Fibroblast of the conjunctiva (primary cell): ENCODE results near the gene MTUS2.
"Not testable (repeated sequence)": the region's sequence is repeated elsewhere in the genome, so short reads cannot be mapped to it uniquely, and the experiment has no call there.

Experiments used
- DNase-seq: peaks from one replicate; pipeline ENCODE4 v3.0.0-alpha.2; 2010; ENCODE audit warnings: low read depth

MTUS2 gene

GRCh38 chr13:28958441-28958840 is 138.3 kb downstream of the MTUS2 start:
- no peak for DNase-seq

- no peak for DNase-seq
These were observed 143.9 kb downstream of the MTUS2 start for GRCh38 chr13:28964052-28964451.

DNA sequence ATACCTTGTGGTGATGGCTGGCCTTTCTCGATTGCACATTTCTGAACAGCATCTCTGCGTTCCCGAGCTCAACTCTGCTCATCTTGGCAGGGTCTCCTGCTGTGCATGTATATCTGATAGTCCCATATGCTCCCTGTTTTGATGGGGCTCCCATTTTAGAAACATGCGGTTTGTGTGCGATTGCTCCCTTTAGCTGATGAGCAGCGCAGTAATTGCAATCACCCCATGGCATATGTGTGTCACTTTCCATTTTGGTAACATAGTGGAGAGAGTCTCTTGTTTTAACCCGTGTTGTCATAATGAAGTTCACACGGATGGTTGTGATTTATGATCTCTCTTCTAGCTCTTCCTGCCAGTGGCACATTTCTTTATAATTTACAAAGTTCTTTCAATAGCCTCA is 144.7 kb downstream of the MTUS2 start:
- no peak for DNase-seq

DNA sequence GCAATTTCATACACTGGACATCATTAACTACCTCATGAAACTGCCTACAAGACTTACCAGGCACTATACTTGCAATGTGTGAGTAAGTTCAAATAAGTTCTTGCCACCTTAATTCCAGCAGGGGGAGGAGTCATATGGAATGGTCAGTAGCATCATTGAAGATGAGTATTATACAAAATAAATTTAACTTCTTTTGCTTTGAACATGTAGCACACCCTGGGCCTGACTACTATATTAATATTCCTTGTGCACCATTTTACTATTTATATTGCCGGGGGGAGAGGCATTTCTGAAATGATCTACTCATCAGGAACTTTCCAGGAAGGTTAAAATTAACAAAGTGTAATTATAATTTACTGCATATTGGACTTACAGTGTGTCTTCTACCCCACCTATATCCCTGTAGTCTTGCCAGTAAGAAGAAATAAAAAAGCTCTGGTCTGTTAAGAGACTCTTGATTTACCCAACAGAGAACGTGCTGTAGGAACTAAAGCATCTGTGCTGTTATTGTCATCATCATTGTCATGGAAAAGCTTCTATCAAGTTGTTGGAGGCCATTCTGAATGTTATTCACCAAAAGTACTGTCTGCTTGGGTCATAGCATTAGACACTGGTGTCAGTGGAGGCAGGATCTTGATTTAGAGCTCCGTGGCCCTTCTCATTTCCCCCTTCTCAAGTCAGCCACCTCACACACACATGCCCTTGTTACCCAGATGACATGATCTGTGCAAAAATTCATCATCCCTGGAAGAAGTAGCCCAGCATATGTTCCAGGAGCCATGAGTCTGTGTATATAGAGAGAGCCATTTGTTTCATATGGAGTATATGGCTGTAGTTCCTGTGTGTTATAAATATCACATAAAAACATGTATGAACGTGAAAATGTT is 147.1 kb downstream of the MTUS2 start:
- DNase-seq = no peak

- DNase-seq = no peak
These were observed 156.1 kb downstream of the MTUS2 start for GRCh38 chr13:28976195-28976594.

DNA sequence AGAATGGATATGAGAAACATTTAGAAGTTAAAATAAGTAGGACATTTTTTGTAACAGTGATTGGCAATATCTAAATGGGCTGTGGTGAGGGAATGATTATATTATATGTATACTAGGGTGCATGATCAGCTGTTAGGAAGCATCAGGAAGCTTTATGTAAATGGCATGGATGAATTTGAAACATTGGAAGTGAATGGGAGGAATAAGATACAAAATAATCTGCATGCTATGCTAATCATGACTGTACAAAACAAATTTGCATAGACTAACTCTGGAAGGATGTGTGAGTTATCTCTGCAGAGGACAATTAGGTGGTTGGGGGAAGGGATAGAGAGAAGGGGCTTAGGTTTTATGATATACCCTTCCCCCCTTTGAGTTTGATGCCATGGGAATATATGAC is 156.5 kb downstream of the MTUS2 start:
- no peak for DNase-seq

DNA sequence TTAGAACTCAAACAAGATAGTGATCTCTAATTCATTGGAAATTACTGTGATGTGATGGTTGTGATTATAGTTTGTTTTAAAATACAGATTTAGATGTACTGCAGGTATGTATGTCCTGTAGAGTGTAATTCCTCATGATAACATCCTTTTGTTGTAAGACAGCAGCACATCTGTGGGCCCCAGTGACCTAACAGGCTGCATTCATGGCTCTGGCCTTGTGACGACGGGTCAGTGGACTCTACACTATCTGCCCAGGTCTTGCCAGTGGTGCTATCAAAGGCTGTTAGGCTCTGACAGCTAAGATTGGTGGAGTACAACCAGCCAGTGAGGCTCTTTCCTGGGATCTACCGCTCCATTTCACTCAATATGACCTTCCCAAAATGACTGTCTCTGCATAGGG is 158.4 kb downstream of the MTUS2 start:
- no peak for DNase-seq

GRCh38 chr13:28981530-28981929 is 161.4 kb downstream of the MTUS2 start:
- DNase-seq = no peak

DNA sequence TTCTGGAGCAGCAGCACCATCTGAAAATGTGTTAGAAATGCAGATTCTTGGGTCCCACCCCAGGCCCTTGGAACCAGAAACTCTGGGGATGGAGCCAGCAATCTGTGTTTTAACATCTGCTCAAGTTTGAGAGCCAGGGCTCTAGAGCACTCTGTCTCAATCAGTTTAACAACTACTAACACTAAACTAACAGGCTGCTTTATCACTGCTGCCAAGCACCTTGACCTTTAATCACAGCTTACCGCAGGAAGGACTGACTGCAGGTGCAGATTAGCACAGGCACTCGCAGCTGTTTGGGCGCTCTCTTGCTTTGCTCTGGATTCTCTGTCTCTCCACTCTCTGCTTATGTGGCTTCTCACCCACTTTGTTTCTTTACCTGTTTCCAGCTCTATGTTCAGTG is 163.5 kb downstream of the MTUS2 start:
- no peak for DNase-seq

DNA sequence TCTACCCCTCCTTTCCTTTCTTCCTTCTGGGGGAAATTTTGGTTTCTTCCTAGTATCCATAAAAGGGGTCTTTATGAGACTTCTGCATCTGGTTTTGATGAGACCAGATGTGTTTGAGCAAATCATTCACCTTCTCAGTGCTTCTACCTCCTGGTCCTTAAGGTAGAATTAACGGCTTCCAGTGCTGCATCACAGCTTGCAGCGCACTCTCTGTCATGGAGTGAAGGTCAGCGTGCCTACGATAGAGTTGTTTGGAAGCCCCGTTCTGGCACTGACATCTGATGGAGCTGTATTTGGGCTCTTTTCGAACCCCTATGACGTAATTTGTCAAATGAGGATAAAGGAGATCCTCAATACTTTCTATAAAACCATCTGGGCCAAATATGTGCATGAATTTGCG is 164.2 kb downstream of the MTUS2 start:
- no peak for DNase-seq

DNA sequence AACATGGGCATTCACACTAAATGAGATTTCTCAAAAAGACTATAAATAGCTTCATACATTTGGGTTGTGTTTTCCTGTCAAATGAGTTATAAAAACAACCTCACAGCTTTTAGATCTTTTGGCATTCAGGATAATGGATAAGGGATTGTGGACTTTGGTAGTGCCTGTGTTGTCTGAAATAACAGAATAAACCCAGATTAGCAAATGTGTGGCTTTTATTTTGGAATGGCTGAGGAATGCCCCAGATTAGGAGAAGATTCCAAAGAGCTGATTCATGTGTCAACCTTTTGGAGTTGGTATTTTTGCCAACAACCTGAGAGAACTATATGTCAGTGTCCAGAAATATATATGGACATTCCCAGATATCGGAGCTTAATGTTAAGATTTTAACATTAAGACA is 164.7 kb downstream of the MTUS2 start:
- no peak for DNase-seq

GRCh38 chr13:28990378-28990777 is 170.2 kb downstream of the MTUS2 start:
- not testable (repeated sequence) for DNase-seq

DNA sequence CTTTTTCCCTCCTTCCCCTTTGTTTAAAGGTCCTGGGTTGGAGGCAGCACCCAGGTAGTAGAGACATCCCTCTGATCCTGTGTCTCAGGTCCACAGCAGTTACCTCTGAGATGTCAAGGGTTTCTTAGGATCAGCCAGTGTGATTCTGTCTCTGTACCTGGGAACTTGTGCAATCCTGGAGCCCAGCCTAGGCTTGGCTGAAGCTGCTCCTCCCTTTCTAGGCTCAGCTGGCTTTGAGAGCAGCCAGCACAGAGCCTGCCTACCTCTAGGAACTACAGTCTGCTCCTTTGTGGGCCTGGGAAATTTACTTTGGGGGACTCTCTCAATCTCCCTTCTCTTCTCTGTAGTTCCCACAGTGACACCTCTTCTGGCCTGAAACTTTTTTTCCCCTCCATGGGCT is 171.6 kb downstream of the MTUS2 start:
- no peak for DNase-seq

DNA sequence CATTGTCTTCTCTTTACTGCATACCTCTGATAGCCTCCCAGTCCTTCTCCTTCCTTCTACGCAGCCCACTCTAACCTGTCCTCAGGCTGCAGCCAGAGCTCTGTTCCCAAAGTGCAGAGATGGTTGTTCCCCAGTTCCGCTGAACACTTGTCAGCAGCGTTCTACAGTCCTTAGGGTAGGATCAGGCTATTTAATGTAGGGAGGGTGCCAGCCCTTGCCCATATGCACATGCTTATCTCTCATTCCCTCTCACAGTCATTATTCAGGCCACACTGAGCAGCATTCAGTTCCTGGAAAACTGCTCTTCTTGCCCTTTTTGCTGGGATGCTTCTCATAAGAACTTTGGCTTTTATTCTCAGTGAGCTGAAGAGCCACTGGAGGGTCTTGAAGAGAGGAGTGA is 180.7 kb downstream of the MTUS2 start:
- no peak for DNase-seq

- no peak for DNase-seq
These were observed 185.1 kb downstream of the MTUS2 start for GRCh38 chr13:29005035-29005762.

GRCh38 chr13:29005763-29006120 is 185.6 kb downstream of the MTUS2 start:
- DNase-seq = no peak

DNA sequence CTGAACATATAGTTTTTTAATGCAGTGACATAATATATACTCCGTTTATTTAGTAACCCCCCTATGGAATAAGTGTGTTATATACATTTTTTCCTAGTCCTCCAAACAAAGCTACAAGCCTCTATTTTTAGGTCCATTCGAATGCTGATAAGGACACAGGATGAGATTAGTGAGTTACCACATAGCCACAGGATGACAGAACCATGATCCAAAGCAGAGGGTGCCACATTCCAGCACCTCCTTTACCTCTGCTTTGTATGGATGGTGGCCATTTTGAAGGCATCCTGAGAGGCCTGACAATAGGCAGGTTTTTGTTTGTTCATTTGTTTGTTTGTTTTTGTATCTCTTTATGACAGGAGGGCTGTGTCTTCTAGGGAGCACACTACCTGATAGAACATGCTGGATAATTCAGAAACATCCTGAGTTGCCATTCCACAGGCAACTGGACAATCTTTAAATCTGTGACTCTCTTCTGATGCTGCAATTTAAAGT is 186.3 kb downstream of the MTUS2 start:
- DNase-seq = no peak

DNA sequence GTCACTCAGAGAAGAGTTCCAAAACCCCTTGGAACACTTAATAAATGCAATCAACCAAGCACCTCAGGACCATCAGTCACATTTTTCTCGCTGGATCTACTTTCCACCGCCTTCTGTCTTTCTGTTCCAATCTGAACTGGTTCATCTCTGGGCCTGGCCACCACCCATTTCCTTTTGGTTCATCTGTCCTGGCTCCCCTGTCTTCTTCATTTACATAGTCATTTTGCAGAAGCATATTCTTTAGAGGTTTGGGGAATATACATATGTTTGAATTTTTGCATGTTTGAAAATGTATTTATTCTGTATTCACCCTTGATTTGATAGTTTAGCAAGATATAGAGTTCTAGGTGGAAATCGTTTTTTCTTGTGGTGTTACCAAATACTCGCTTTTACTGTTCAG is 188.2 kb downstream of the MTUS2 start:
- DNase-seq = no peak

DNA sequence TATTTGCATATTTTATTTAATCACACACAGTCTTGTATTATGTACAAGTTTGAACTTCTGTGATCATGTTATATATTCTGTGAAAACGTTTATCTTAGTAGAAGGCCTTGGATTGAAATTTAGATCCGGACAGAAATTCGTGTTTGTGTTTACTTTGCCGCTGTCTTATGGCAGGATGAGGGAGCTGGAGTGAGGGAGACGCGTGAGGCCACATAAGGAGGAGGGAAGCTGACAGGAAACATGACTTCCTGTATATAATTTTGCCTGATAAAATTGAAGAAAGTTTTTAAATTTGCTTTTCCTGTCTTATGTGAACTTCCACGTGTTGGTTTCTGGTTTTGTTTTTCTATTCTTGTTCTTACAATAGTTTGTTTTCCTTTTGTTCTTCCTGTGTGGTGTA is 200.2 kb downstream of the MTUS2 start:
- no peak for DNase-seq

- no peak for DNase-seq
These were observed 201.2 kb downstream of the MTUS2 start for GRCh38 chr13:29021311-29021710.

- no peak for DNase-seq
These were observed 201.6 kb downstream of the MTUS2 start for GRCh38 chr13:29021717-29022116.

GRCh38 chr13:29022410-29022809 is 202.3 kb downstream of the MTUS2 start:
- DNase-seq = no peak

GRCh38 chr13:29022968-29023367 is 202.8 kb downstream of the MTUS2 start:
- DNase-seq = no peak
